ENCODE results near the gene ZNF664. TPM values are rescaled to one million over a fixed set of nuclear protein-coding genes. Genes with fewer than 3 reads are reported as not detected.

Gene ZNF664
- total RNA-seq, 1 experiment from 2014 or later, result 124 TPM

DNA sequence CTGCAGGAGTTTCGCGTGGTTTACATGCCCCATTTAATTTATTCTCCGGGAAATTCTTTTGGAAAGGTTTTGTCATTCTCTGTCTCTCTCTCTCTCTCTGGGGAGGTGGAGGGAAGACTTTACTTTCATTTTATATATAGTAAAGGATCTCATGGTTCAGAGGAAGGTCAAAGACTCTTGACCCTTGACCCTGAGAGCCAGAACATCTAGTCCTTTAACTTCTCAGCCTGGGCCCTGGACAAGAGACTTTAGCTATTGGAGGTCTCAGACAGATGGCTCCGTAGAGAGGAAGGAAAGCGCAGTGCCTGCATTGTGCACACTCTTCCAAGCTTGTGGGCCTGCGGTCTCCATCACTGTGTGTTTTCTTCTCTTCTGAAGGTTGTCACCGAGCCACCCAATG, 44.1 kb upstream of the ZNF664 start:
- POLR2A ChIA-PET, result no interaction called here
- Histone ChIP-seq H3K4me2 (ENCODE audit: low read length) (no peak overlapping the region), H3K4me1 (ENCODE audit: control insufficient read depth in 1 of 2, insufficient read depth in 2 of 2, low read length in 2 of 2) (no peaks in the 10 kb centered on the region), H3K9me2 (ENCODE audit: insufficient read depth) (no peaks in the 10 kb centered on the region), H3K36me3 (ENCODE audit: control insufficient read depth in 1 of 2, insufficient read depth in 2 of 2, low read length in 2 of 2) (no peaks in the 10 kb centered on the region), H3K4me3 (replicated peaks in 1 of 2; ENCODE audit: low read depth in 1 of 2, low read length in 2 of 2) (no peak overlapping the region), H3K9ac (ENCODE audit: low read length) (no peak overlapping the region), H3K79me2 (ENCODE audit: insufficient read depth, low read length) (no peaks in the 10 kb centered on the region), H4K20me1 (ENCODE audit: insufficient read depth) (no peaks in the 10 kb centered on the region), H3K27me3 (ENCODE audit: insufficient read depth, low read length) (no peaks in the 10 kb centered on the region), H2AFZ (ENCODE audit: low read depth, low read length, poor library complexity, severe bottlenecking) (no peak overlapping the region), H3K9me3 (ENCODE audit: control insufficient read depth in 1 of 2, insufficient read depth in 1 of 2, low read depth in 1 of 2, low read length in 2 of 2) (no peaks in the 10 kb centered on the region), H3K27ac (ENCODE audit: low read depth, low read length) (no peak overlapping the region)
- DNase-seq (ENCODE audit: low read depth, low spot score) (no peak), ATAC-seq (no peak)
- RAD21 ChIA-PET (ENCODE audit: low non-redundant PET in 1 of 2, low total read pairs in 2 of 2, uncharacterized antibody in 2 of 2, unreplicated experiment in 2 of 2), result no interaction called here
- intact Hi-C loops (cut with micrococcal nuclease), result no loop called here
- TF ChIP-seq EGR1 (IDR thresholded peaks at IDR 0.05; ENCODE audit: low read depth) (no peak), TCF7L2 (IDR thresholded peaks at IDR 0.05; ENCODE audit: borderline replicate concordance, extremely low read depth, insufficient read depth, insufficient read length) (no peak), EZH2 (IDR thresholded peaks at IDR 0.05) (no peak), JUND (IDR thresholded peaks at IDR 0.05) (no peak), EZH2phosphoT487 (IDR thresholded peaks at IDR 0.05; ENCODE audit: borderline replicate concordance) (no peak), POLR2A (IDR thresholded peaks at IDR 0.05; ENCODE audit: borderline replicate concordance, extremely low read depth, insufficient read depth, insufficient read length) (no peak), ELF1 (IDR thresholded peaks at IDR 0.05; ENCODE audit: borderline replicate concordance, low read depth) (no peak), ZFX (IDR thresholded peaks at IDR 0.05) (no peak), CEBPB (IDR thresholded peaks at IDR 0.05; ENCODE audit: low read depth) (no peak), ZNF274 (IDR thresholded peaks at IDR 0.05; ENCODE audit: low read depth, low read length) (no peak), SRF (IDR thresholded peaks at IDR 0.05; ENCODE audit: low read depth) (no peak), SP1 (IDR thresholded peaks at IDR 0.05; ENCODE audit: low read depth) (no peak), YY1 (IDR thresholded peaks at IDR 0.05; ENCODE audit: extremely low read depth, insufficient replicate concordance, low read depth, low read length) (no peak), RAD21 (IDR thresholded peaks at IDR 0.05; ENCODE audit: low read depth) (no peak)
- TF ChIP-seq, protein P1, sequence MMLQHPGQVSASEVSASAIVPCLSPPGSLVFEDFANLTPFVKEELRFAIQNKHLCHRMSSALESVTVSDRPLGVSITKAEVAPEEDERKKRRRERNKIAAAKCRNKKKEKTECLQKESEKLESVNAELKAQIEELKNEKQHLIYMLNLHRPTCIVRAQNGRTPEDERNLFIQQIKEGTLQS (IDR thresholded peaks at IDR 0.05), result no peak
- TF ChIP-seq, protein P2, sequence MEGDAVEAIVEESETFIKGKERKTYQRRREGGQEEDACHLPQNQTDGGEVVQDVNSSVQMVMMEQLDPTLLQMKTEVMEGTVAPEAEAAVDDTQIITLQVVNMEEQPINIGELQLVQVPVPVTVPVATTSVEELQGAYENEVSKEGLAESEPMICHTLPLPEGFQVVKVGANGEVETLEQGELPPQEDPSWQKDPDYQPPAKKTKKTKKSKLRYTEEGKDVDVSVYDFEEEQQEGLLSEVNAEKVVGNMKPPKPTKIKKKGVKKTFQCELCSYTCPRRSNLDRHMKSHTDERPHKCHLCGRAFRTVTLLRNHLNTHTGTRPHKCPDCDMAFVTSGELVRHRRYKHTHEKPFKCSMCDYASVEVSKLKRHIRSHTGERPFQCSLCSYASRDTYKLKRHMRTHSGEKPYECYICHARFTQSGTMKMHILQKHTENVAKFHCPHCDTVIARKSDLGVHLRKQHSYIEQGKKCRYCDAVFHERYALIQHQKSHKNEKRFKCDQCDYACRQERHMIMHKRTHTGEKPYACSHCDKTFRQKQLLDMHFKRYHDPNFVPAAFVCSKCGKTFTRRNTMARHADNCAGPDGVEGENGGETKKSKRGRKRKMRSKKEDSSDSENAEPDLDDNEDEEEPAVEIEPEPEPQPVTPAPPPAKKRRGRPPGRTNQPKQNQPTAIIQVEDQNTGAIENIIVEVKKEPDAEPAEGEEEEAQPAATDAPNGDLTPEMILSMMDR (IDR thresholded peaks at IDR 0.05 in 2 of 3, conservative IDR thresholded peaks at IDR 0.05 in 1 of 3; ENCODE audit: borderline replicate concordance in 1 of 3, insufficient read depth in 1 of 3, low read depth in 2 of 3, low read length in 2 of 3), result no peak
- TF ChIP-seq, protein P3, sequence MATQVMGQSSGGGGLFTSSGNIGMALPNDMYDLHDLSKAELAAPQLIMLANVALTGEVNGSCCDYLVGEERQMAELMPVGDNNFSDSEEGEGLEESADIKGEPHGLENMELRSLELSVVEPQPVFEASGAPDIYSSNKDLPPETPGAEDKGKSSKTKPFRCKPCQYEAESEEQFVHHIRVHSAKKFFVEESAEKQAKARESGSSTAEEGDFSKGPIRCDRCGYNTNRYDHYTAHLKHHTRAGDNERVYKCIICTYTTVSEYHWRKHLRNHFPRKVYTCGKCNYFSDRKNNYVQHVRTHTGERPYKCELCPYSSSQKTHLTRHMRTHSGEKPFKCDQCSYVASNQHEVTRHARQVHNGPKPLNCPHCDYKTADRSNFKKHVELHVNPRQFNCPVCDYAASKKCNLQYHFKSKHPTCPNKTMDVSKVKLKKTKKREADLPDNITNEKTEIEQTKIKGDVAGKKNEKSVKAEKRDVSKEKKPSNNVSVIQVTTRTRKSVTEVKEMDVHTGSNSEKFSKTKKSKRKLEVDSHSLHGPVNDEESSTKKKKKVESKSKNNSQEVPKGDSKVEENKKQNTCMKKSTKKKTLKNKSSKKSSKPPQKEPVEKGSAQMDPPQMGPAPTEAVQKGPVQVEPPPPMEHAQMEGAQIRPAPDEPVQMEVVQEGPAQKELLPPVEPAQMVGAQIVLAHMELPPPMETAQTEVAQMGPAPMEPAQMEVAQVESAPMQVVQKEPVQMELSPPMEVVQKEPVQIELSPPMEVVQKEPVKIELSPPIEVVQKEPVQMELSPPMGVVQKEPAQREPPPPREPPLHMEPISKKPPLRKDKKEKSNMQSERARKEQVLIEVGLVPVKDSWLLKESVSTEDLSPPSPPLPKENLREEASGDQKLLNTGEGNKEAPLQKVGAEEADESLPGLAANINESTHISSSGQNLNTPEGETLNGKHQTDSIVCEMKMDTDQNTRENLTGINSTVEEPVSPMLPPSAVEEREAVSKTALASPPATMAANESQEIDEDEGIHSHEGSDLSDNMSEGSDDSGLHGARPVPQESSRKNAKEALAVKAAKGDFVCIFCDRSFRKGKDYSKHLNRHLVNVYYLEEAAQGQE (IDR thresholded peaks at IDR 0.05; ENCODE audit: low read depth), result no peak
- TF ChIP-seq, protein P4, sequence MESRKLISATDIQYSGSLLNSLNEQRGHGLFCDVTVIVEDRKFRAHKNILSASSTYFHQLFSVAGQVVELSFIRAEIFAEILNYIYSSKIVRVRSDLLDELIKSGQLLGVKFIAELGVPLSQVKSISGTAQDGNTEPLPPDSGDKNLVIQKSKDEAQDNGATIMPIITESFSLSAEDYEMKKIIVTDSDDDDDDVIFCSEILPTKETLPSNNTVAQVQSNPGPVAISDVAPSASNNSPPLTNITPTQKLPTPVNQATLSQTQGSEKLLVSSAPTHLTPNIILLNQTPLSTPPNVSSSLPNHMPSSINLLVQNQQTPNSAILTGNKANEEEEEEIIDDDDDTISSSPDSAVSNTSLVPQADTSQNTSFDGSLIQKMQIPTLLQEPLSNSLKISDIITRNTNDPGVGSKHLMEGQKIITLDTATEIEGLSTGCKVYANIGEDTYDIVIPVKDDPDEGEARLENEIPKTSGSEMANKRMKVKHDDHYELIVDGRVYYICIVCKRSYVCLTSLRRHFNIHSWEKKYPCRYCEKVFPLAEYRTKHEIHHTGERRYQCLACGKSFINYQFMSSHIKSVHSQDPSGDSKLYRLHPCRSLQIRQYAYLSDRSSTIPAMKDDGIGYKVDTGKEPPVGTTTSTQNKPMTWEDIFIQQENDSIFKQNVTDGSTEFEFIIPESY (IDR thresholded peaks at IDR 0.05; ENCODE audit: extremely low read depth, insufficient replicate concordance, low read length), result no peak
- TF ChIP-seq, protein P5, sequence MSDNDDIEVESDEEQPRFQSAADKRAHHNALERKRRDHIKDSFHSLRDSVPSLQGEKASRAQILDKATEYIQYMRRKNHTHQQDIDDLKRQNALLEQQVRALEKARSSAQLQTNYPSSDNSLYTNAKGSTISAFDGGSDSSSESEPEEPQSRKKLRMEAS (IDR thresholded peaks at IDR 0.05), result no peak
- CTCF ChIA-PET, result no interaction called here
- BruUV-seq (replicated peaks), result no TSS peak

All from HCT116 (cell line).